NT2/D1 (cell line): ENCODE data around the gene MCF2L.

Source experiments
- DNase-seq: peaks from one replicate; pipeline ENCODE4 v3.0.0-alpha.2; 2011; ENCODE audit warnings: low read depth, low spot score
- H3K27me3 ChIP-seq: 2 replicates; pipeline ENCODE4 v1.6.0; 2011; ENCODE audit warnings: mild to moderate bottlenecking; ENCODE audit not compliant: insufficient read length, insufficient read depth
- H3K36me3 ChIP-seq: 2 replicates; pipeline ENCODE4 v1.6.1; 2011; ENCODE audit warnings: mild to moderate bottlenecking, low read length, mixed read lengths; ENCODE audit not compliant: insufficient read depth, insufficient read length
- H3K4me1 ChIP-seq: 2 replicates; pipeline ENCODE4 v1.5.1; 2011; ENCODE audit not compliant: insufficient read depth, insufficient read length
- H3K4me3 ChIP-seq: 2 replicates; pipeline ENCODE4 v1.5.1; 2011; ENCODE audit warnings: low read depth; ENCODE audit not compliant: insufficient read length
- H3K9ac ChIP-seq: 2 replicates; pipeline ENCODE4 v1.6.0; 2011; ENCODE audit warnings: low read depth; ENCODE audit not compliant: insufficient read length
- H3K9me3 ChIP-seq: 2 replicates; pipeline ENCODE4 v1.5.1; 2011; ENCODE audit warnings: mild to moderate bottlenecking, low read length; ENCODE audit not compliant: insufficient read depth
- SUZ12 ChIP-seq: IDR thresholded peaks from 2 replicates; pipeline ENCODE4 v1.6.1; 2011; ENCODE audit not compliant: insufficient read length, insufficient read depth; ENCODE audit errors: extremely low read depth
- YY1 ChIP-seq: IDR thresholded peaks from 2 replicates; pipeline ENCODE4 v1.6.1; 2011; ENCODE audit not compliant: insufficient read length, insufficient read depth
- ZNF274 ChIP-seq: IDR thresholded peaks from 2 replicates; pipeline ENCODE4 v1.6.1; 2011; ENCODE audit warnings: mild to moderate bottlenecking, low read depth, low read length

Gene MCF2L

GRCh38 chr13:112951674-112952371 is 17.2 kb upstream of the MCF2L start:
- Histone ChIP-seq H3K9me3 (no peaks in the 10 kb centered on the region), H3K27me3 (no peaks in the 10 kb centered on the region), H3K36me3 (no peaks in the 10 kb centered on the region), H3K9ac (no peak overlapping the region), H3K4me1 (peaks cover 17% of the 10 kb centered on the region), H3K4me3 (no peak overlapping the region)
- TF ChIP-seq YY1: no peak
- no peak for TF ChIP-seq ZNF274
- TF ChIP-seq SUZ12: no peak
- DNase-seq: no peak

DNA sequence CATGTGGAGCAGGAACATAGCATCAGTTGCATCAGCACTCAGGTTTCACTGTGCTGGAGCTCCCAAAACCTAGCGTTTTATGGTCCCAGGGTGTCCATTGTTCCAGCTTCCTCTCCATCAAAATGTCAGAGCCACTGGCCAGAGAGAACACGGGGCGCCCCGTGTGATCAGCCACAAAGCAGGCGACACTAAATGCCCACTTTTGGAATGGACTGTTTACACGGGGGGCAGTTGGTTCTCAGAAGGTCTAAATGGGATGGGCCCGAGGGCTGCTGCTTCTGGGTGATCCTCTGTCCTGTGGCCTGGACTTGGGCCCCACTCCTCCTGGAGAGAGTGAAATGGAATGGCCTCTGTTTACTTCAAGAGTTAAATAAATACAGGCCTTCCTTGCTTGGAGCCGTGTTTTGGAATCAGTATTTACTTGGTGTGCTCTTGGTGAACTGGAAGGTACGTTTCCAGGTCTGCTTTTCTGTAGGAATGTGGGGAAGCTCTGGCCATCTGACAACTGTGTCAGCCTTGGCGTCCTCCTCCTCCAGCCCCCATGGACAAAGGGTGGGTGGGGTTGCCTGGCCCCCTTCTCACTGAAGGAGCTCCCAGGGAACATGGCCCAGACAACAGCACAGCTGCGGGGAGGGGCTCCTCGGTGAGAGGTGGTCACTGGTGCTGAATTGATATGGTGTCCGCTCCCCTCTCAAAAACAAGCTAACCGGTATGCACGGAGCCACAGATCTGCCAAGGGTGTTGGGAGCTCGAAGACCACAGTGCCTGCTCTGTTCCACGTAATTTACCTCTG is 16.1 kb upstream of the MCF2L start:
- H3K27me3 ChIP-seq: no peaks in the 10 kb centered on the region
- H3K4me1 ChIP-seq: peaks cover 18% of the 10 kb centered on the region
- H3K9me3 ChIP-seq: no peaks in the 10 kb centered on the region
- H3K4me3 ChIP-seq: no peak overlapping the region
- no peak for DNase-seq
- TF ChIP-seq SUZ12 (no peak), YY1 (no peak), ZNF274 (no peak)
- no peaks in the 10 kb centered on the region for H3K36me3 ChIP-seq
- peak overlapping the region; percentile 44 for H3K9ac ChIP-seq

GRCh38 chr13:112953591-112954487 is 15.2 kb upstream of the MCF2L start:
- Histone ChIP-seq H3K4me3 (no peak overlapping the region), H3K36me3 (no peaks in the 10 kb centered on the region), H3K9me3 (no peaks in the 10 kb centered on the region), H3K4me1 (peaks cover 20% of the 10 kb centered on the region), H3K27me3 (no peaks in the 10 kb centered on the region), H3K9ac (no peak overlapping the region)
- no peak for DNase-seq
- TF ChIP-seq SUZ12: no peak
- no peak for TF ChIP-seq YY1
- no peak for TF ChIP-seq ZNF274

DNA sequence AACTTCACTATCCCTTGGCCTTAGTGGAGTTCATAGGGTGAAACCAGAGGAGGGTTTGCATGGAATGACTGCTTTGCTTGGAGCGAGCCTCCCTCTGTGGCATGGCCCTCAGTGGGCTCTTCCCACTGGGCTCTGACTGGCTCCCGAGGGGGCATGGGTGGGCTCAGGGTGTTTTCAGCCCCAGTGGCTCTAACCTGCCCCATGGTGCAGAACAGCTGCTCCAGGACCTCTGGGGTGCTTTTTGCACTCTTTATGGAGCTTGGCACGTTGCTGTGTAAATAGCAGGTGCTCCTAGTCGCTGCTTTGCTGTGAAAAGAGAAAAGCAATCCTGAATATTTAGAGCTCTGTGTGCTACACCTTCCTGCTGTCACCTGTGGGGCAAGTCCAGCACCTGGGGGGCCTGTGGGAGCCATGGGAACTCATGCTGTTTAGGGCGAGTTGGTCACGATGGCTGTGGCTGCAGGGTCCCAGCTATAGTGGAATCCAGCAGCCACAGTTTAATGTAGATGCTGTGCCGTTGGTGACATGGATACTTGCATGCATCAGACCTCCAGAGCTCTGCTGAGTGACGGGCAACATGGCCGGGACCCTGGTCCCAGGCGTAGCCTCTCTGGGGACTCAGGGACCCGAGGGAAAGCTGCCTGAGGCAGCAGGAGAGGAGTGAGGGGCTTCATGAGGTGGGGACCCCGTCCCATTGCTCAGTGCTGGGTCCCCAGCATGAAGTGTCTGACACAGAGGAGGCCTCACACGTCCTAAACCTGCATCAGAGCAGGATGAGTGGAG is 14.3 kb upstream of the MCF2L start:
- no peaks in the 10 kb centered on the region for H3K9me3 ChIP-seq
- TF ChIP-seq YY1: no peak
- TF ChIP-seq SUZ12: no peak
- no peak for TF ChIP-seq ZNF274
- no peak for DNase-seq
- no peak overlapping the region for H3K9ac ChIP-seq
- no peak overlapping the region for H3K4me3 ChIP-seq
- peaks cover 20% of the 10 kb centered on the region for H3K4me1 ChIP-seq
- no peaks in the 10 kb centered on the region for H3K36me3 ChIP-seq
- H3K27me3 ChIP-seq: no peaks in the 10 kb centered on the region

DNA sequence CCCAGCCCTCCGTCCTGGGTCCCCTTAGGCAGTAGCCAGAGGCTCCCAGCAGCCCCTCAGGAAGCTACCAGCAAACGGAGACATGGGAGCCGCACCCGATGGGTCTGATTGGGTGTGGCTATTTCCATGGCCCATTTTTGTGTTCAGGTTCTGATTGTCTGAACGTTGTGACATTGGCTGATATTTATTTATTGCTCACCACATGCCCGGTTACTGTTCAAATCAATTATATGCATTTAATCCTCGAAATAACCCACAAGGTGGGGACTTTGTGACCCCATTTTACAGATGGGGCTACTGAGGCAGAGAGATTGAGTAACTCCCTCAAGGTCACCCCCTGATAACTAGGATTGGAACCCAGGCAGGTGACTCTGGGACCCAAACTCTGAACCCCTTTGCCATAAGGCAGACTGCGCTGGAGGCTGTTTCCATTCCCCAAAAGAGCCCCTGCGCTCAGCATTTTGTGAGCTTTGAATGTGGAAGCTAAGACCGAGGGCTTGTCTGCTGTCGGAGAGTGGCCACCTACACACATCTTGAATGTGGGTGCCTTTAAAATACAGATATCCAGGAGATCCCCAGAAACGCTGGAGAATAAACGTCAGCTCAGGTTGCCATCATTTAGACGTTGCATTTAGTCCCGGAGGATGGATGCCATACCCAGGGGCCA is 13.6 kb upstream of the MCF2L start:
- Histone ChIP-seq H3K9me3 (no peaks in the 10 kb centered on the region), H3K9ac (no peak overlapping the region), H3K4me3 (no peak overlapping the region), H3K4me1 (peaks cover 20% of the 10 kb centered on the region), H3K27me3 (no peaks in the 10 kb centered on the region), H3K36me3 (no peaks in the 10 kb centered on the region)
- no peak for DNase-seq
- TF ChIP-seq ZNF274 (no peak), SUZ12 (no peak), YY1 (no peak)

- Histone ChIP-seq H3K4me3 (no peak overlapping the region), H3K9ac (no peak overlapping the region), H3K9me3 (no peaks in the 10 kb centered on the region), H3K27me3 (no peaks in the 10 kb centered on the region), H3K36me3 (no peaks in the 10 kb centered on the region), H3K4me1 (peaks cover 20% of the 10 kb centered on the region)
- no peak for DNase-seq
- TF ChIP-seq ZNF274 (no peak), YY1 (no peak), SUZ12 (no peak)
Observed at GRCh38 chr13:112955956-112956355, 13.1 kb upstream of the MCF2L start.
